ENCODE data around the gene MYL12A. TPM values are rescaled to one million over a fixed set of nuclear protein-coding genes. Genes with fewer than 3 reads are reported as not detected.

MYL12A gene
- total RNA-seq, 1 experiment from 2014 or later = 230 TPM

DNA sequence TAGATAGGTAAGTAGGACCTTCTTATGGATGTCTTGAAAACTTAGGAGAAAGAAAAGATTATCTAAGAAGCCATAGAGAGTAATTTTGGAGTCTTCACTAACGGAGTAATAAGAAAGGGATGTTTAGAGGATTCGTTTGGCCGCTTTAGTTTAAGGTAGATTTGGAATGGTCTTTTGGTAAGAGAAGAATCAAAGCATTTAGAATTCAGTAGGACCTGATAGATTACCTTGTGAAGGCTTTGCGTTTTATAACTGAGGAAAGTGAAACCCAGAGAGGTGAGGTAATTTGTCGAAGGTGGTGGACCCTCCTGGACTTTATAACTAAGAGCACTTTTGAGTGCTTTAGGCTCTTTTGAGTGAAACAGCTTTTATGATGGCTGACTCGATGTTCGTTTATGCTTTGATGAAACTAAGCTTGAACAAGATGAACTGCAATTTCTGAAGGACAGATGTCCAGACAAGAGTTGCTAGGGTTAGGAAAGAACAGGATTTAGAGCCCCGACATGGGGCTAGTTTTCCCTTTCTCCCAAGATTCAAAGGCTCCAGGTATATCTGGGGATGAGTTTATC is 15.6 kb downstream of the MYL12A start:
- POLR2A ChIA-PET = interaction anchor here (0.6 kb wide), 1 partner anchor 191 kb away, joined by 4 read pairs; no protein-coding TSS in a partner anchor
- peaks cover 42% of the 10 kb centered on the region for H3K4me1 Mint-ChIP-seq
- no peaks in the 10 kb centered on the region for H3K27me3 Mint-ChIP-seq (ENCODE audit: low read depth)
- H3K9me3 Mint-ChIP-seq = no peaks in the 10 kb centered on the region
- peak overlapping the region; percentile 63 for H3K27ac Mint-ChIP-seq
- ATAC-seq (no peak), DNase-seq (ENCODE audit: low spot score) (no peak)
- CTCF ChIA-PET = no interaction called here
- peak overlapping the region; percentile 86 for H3K4me3 Mint-ChIP-seq
- TF ChIP-seq PRRX2 (CRISPR knock-in tag; IDR thresholded peaks at IDR 0.05) (no peak), RORB (CRISPR knock-in tag; IDR thresholded peaks at IDR 0.05) (no peak), ELF4 (CRISPR knock-in tag; IDR thresholded peaks at IDR 0.05; ENCODE audit: low read depth) (no peak), GTF2I (CRISPR knock-in tag; conservative IDR thresholded peaks at IDR 0.05) (no peak), TCF7 (CRISPR knock-in tag; IDR thresholded peaks at IDR 0.05; ENCODE audit: low read depth) (no peak), CBFB (CRISPR knock-in tag; IDR thresholded peaks at IDR 0.05; ENCODE audit: low read depth) (no peak), MXD4 (CRISPR knock-in tag; IDR thresholded peaks at IDR 0.05; ENCODE audit: borderline replicate concordance) (no peak), ZBTB21 (CRISPR knock-in tag; IDR thresholded peaks at IDR 0.05; ENCODE audit: borderline replicate concordance) (no peak), NR3C1 (CRISPR knock-in tag; conservative IDR thresholded peaks at IDR 0.05; ENCODE audit: low read depth) (no peak), OVOL2 (CRISPR knock-in tag; IDR thresholded peaks at IDR 0.05; ENCODE audit: borderline replicate concordance) (no peak), IRF2 (CRISPR knock-in tag; IDR thresholded peaks at IDR 0.05; ENCODE audit: borderline replicate concordance, low read depth) (no peak), TEAD1 (CRISPR knock-in tag; IDR thresholded peaks at IDR 0.05) (no peak)
- TF ChIP-seq, protein P1, sequence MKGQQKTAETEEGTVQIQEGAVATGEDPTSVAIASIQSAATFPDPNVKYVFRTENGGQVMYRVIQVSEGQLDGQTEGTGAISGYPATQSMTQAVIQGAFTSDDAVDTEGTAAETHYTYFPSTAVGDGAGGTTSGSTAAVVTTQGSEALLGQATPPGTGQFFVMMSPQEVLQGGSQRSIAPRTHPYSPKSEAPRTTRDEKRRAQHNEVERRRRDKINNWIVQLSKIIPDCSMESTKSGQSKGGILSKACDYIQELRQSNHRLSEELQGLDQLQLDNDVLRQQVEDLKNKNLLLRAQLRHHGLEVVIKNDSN (CRISPR knock-in tag; IDR thresholded peaks at IDR 0.05) = no peak
- TF ChIP-seq, protein P2, sequence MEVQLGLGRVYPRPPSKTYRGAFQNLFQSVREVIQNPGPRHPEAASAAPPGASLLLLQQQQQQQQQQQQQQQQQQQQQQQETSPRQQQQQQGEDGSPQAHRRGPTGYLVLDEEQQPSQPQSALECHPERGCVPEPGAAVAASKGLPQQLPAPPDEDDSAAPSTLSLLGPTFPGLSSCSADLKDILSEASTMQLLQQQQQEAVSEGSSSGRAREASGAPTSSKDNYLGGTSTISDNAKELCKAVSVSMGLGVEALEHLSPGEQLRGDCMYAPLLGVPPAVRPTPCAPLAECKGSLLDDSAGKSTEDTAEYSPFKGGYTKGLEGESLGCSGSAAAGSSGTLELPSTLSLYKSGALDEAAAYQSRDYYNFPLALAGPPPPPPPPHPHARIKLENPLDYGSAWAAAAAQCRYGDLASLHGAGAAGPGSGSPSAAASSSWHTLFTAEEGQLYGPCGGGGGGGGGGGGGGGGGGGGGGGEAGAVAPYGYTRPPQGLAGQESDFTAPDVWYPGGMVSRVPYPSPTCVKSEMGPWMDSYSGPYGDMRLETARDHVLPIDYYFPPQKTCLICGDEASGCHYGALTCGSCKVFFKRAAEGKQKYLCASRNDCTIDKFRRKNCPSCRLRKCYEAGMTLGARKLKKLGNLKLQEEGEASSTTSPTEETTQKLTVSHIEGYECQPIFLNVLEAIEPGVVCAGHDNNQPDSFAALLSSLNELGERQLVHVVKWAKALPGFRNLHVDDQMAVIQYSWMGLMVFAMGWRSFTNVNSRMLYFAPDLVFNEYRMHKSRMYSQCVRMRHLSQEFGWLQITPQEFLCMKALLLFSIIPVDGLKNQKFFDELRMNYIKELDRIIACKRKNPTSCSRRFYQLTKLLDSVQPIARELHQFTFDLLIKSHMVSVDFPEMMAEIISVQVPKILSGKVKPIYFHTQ (CRISPR knock-in tag; IDR thresholded peaks at IDR 0.05) = no peak
- TF ChIP-seq, protein P3, sequence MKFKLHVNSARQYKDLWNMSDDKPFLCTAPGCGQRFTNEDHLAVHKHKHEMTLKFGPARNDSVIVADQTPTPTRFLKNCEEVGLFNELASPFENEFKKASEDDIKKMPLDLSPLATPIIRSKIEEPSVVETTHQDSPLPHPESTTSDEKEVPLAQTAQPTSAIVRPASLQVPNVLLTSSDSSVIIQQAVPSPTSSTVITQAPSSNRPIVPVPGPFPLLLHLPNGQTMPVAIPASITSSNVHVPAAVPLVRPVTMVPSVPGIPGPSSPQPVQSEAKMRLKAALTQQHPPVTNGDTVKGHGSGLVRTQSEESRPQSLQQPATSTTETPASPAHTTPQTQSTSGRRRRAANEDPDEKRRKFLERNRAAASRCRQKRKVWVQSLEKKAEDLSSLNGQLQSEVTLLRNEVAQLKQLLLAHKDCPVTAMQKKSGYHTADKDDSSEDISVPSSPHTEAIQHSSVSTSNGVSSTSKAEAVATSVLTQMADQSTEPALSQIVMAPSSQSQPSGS (CRISPR knock-in tag; IDR thresholded peaks at IDR 0.05; ENCODE audit: borderline replicate concordance, low read depth) = no peak
- TF ChIP-seq, protein P4, sequence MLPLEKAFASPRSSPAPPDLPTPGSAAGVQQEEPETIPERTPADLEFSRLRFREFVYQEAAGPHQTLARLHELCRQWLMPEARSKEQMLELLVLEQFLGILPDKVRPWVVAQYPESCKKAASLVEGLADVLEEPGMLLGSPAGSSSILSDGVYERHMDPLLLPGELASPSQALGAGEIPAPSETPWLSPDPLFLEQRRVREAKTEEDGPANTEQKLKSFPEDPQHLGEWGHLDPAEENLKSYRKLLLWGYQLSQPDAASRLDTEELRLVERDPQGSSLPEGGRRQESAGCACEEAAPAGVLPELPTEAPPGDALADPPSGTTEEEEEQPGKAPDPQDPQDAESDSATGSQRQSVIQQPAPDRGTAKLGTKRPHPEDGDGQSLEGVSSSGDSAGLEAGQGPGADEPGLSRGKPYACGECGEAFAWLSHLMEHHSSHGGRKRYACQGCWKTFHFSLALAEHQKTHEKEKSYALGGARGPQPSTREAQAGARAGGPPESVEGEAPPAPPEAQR (CRISPR knock-in tag; IDR thresholded peaks at IDR 0.05) = no peak
- H3K36me3 Mint-ChIP-seq = no peaks in the 10 kb centered on the region

DNA sequence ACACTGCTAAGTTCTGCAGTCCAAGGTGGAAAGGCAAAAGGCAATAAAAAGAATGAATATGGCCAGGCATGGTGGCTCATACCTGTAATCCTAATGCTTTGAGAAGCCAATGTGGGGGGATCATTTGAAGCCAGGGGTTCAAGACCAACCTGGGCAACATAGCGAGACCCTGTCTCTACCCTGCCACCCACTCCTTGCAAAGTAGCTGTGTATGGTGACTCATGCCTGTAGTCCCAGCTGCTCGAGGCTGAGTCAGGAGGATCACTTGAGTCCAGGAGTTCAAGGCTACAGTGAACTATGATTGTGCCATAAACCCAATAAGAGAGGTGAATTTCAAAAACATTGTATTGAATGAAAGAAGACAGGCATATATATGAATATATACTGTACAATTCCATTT is 16.8 kb downstream of the MYL12A start:
- POLR2A ChIA-PET = interaction anchor here (0.5 kb wide), 1 partner anchor 395 kb away, joined by 3 read pairs; no protein-coding TSS in a partner anchor
- DNase-seq (ENCODE audit: low spot score) (no peak), ATAC-seq (no peak)
- H3K4me3 Mint-ChIP-seq = no peak overlapping the region
- no peaks in the 10 kb centered on the region for H3K9me3 Mint-ChIP-seq
- TF ChIP-seq, protein P5, sequence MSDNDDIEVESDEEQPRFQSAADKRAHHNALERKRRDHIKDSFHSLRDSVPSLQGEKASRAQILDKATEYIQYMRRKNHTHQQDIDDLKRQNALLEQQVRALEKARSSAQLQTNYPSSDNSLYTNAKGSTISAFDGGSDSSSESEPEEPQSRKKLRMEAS (CRISPR knock-in tag; IDR thresholded peaks at IDR 0.05) = no peak
- peak; percentile 43; the same call in 1 of the 2 replicates for TF ChIP-seq ZNF121 (CRISPR knock-in tag; IDR thresholded peaks at IDR 0.05)
- TF ChIP-seq FOXJ3 (CRISPR knock-in tag; IDR thresholded peaks at IDR 0.05; ENCODE audit: borderline replicate concordance) = no peak
- H3K27ac Mint-ChIP-seq = no peak overlapping the region
- CTCF ChIA-PET = interaction anchor here (0.6 to 0.8 kb wide), 2 partner anchors 18 to 338 kb away, joined by 3 read pairs; no protein-coding TSS in a partner anchor
- H3K4me1 Mint-ChIP-seq = peaks cover 52% of the 10 kb centered on the region
- no peaks in the 10 kb centered on the region for H3K27me3 Mint-ChIP-seq (ENCODE audit: low read depth)
- H3K36me3 Mint-ChIP-seq = no peaks in the 10 kb centered on the region
